ENCODE data around the gene CDRT15. TPM values are rescaled to one million over a fixed set of nuclear protein-coding genes. Genes with fewer than 3 reads are reported as not detected.

The CDRT15 gene
- total RNA-seq, 1 donor from 2014 or later, result not detected

DNA sequence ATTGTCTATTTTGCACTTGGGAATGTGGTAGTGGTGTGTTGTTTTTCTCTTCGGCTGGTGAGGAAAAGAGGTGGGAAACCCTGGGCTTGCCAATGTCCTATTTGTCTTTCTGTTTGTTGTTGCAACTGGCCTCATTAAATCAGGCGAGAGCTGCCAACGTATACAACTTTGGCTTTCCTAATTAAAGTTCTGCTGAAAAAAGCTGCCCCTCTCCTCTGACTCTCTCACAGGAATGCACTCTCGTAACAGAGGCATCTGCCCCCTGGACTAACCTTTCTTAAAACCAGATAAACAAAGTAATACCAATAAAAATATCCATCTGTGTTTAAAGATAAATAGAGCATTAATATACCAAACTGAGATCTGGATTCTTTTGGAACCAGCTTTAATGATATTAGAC is 7.8 kb downstream of the CDRT15 start:
- Mint-ChIP-seq H3K4me1 (ENCODE audit: unreplicated experiment) (peaks cover 15% of the 10 kb centered on the region), H3K27ac (no peak overlapping the region), H3K36me3 (peaks cover 4% of the 10 kb centered on the region), H3K4me3 (no peak overlapping the region), H3K9me3 (peaks cover 4% of the 10 kb centered on the region), H3K27me3 (peaks cover 48% of the 10 kb centered on the region)
- TF ChIP-seq CTCF (conservative IDR thresholded peaks at IDR 0.05), result no peak
- no peak for DNase-seq (ENCODE audit: extremely low spot score, unreplicated experiment)

GRCh38 chr17:14227052-14227451 is 9.6 kb downstream of the CDRT15 start:
- no peak for DNase-seq (ENCODE audit: extremely low spot score, unreplicated experiment)

DNA sequence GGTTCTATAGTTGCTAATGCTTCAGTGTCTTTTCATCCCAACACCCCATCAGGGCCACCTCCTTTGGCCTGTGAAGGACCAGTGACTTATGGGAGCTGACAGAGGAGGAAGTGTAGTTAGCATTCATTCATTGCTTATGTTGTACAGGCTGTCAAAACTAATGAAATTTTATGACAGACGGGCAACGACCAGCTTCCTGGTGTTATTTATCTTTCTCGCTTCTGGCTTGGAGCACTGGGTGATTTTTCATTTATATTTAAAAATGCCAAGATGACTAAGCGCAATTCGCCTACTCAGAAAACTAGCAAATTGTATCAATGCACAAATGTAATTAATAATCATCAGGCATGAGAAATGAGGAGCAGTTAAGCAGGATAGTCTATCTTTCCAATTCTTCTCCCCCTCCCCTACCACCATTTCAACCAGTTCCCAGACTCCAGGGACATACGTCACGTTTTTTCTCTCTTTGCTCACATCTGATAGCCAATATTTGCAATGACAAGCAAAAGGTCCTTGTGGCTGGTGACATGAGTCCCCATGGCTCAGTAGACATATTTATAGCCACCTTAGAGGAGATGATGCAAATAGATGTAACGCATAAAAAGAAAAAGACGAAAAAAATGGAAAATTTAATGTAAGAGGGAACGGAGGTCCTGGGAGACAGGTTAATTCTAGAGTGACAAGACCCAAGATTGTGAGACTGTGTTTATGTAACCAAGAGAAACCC is 11.2 kb downstream of the CDRT15 start:
- no peak for TF ChIP-seq CTCF (conservative IDR thresholded peaks at IDR 0.05)
- peaks cover 4% of the 10 kb centered on the region for H3K9me3 Mint-ChIP-seq
- H3K4me3 Mint-ChIP-seq, result no peak overlapping the region
- no peak overlapping the region for H3K27ac Mint-ChIP-seq
- H3K4me1 Mint-ChIP-seq (ENCODE audit: unreplicated experiment), result peaks cover 15% of the 10 kb centered on the region
- DNase-seq (ENCODE audit: extremely low spot score, unreplicated experiment), result no peak
- H3K27me3 Mint-ChIP-seq, result peaks cover 62% of the 10 kb centered on the region
- H3K36me3 Mint-ChIP-seq, result peaks cover 4% of the 10 kb centered on the region

More at GRCh38 chr17:14227052-14227451, 9.6 kb downstream of the CDRT15 start:
- Mint-ChIP-seq H3K9me3 (peaks cover 4% of the 10 kb centered on the region), H3K27me3 (peaks cover 55% of the 10 kb centered on the region), H3K4me1 (ENCODE audit: unreplicated experiment) (peaks cover 15% of the 10 kb centered on the region), H3K4me3 (no peak overlapping the region), H3K36me3 (peaks cover 4% of the 10 kb centered on the region), H3K27ac (no peak overlapping the region)
- TF ChIP-seq CTCF (conservative IDR thresholded peaks at IDR 0.05), result no peak

- Mint-ChIP-seq H3K4me1 (ENCODE audit: unreplicated experiment) (peaks cover 8% of the 10 kb centered on the region), H3K9me3 (peaks cover 3% of the 10 kb centered on the region), H3K27me3 (peaks cover 47% of the 10 kb centered on the region), H3K36me3 (peaks cover 3% of the 10 kb centered on the region), H3K27ac (no peak overlapping the region), H3K4me3 (no peak overlapping the region)
- TF ChIP-seq CTCF (conservative IDR thresholded peaks at IDR 0.05), result no peak
- no peak for DNase-seq (ENCODE audit: extremely low spot score, unreplicated experiment)
Observed at GRCh38 chr17:14222611-14223010, 14.1 kb downstream of the CDRT15 start.

- Mint-ChIP-seq H3K4me3 (no peak overlapping the region), H3K9me3 (peaks cover 7% of the 10 kb centered on the region), H3K27me3 (peaks cover 10% of the 10 kb centered on the region), H3K4me1 (ENCODE audit: unreplicated experiment) (no peaks in the 10 kb centered on the region), H3K27ac (no peak overlapping the region), H3K36me3 (peaks cover 28% of the 10 kb centered on the region)
- no peak for DNase-seq (ENCODE audit: extremely low spot score, unreplicated experiment)
- TF ChIP-seq CTCF (conservative IDR thresholded peaks at IDR 0.05), result no peak
Observed at GRCh38 chr17:14214271-14214670, 22.4 kb downstream of the CDRT15 start.
